GM12878 (cell line): ENCODE measurements around the gene FTO.

ENCODE experiments used
- BHLHE40 ChIP-seq, 2 experiments: fragments of 450-650 bp in 1 of 2; IDR thresholded peaks; 2 replicates each; pipeline ENCODE4 v1.6.1; 2011 to 2017; ENCODE audit warnings: low read depth in 2 of 2, borderline replicate concordance in 1 of 2, improper control_type of control experiment in 1 of 2, low read length in 1 of 2, mild to moderate bottlenecking in 1 of 2
- CBX3 ChIP-seq: fragments of 200-600 bp; sonication (generic); IDR thresholded peaks from 2 replicates; pipeline ENCODE4 v1.6.1; 2016; ENCODE audit warnings: low read depth, borderline replicate concordance
- EP300 ChIP-seq, 2 experiments: fragments of 150-350 bp in 1 of 2; IDR thresholded peaks; 2 replicates each; pipeline ENCODE4 v1.6.1; 2011 to 2012; ENCODE audit warnings: low read depth in 2 of 2, low read length in 2 of 2, borderline replicate concordance in 1 of 2, improper control_type of control experiment in 1 of 2, inconsistent platforms in 1 of 2; ENCODE audit not compliant: control insufficient read depth in 1 of 2
- ESRRA ChIP-seq: IDR thresholded peaks from 2 replicates; pipeline ENCODE4 v1.6.1; 2012; ENCODE audit warnings: mild to moderate bottlenecking, low read length, improper control_type of control experiment
- ETV6 ChIP-seq, 2 experiments: fragments of 450-650 bp in 1 of 2; IDR thresholded peaks in 1 of 2; conservative IDR thresholded peaks in 1 of 2; 2 replicates each; pipeline ENCODE4 v1.6.1; 2014; ENCODE audit warnings: antibody characterized with exemption in 1 of 2, borderline replicate concordance in 1 of 2, low read depth in 1 of 2, mild to moderate bottlenecking in 1 of 2, moderate library complexity in 1 of 2
- JUND ChIP-seq: IDR thresholded peaks from 2 replicates; pipeline ENCODE4 v1.6.1; 2012; ENCODE audit warnings: low read depth, mild to moderate bottlenecking, low read length, improper control_type of control experiment, moderate library complexity
- POLR2A ChIP-seq: IDR thresholded peaks from 2 replicates; pipeline ENCODE4 v1.6.1; 2011; ENCODE audit warnings: low read depth, mild to moderate bottlenecking, low read length
- REST ChIP-seq: IDR thresholded peaks from 2 replicates; pipeline ENCODE4 v1.6.1; 2012; ENCODE audit warnings: mild to moderate bottlenecking, low read depth, low read length
- RFX5 ChIP-seq: IDR thresholded peaks from 2 replicates; pipeline ENCODE4 v1.6.1; 2011; ENCODE audit warnings: low read depth, low read length, improper control_type of control experiment
- SMC3 ChIP-seq: IDR thresholded peaks from 2 replicates; pipeline ENCODE4 v1.6.1; 2011; ENCODE audit warnings: low read length, improper control_type of control experiment, borderline replicate concordance
- YBX1 ChIP-seq: fragments of 450-650 bp; IDR thresholded peaks from 2 replicates; pipeline ENCODE4 v1.6.1; 2016; ENCODE audit warnings: antibody characterized with exemption
- ZNF274 ChIP-seq: IDR thresholded peaks from one replicate; pipeline ENCODE4 v1.8.0; 2011; ENCODE audit not compliant: insufficient read length, insufficient read depth
- TF ChIP-seq, protein P1 (sequence below), 3 experiments: IDR thresholded peaks in 2 of 3; conservative IDR thresholded peaks in 1 of 3; 2 replicates each; pipeline ENCODE4 v1.5.1; 2011; ENCODE audit warnings: low read depth in 3 of 3, low read length in 3 of 3, mild to moderate bottlenecking in 3 of 3, control low read depth in 2 of 3, moderate library complexity in 2 of 3, inconsistent platforms in 1 of 3, mixed read lengths in 1 of 3; ENCODE audit not compliant: control insufficient read depth in 2 of 3, insufficient read depth in 1 of 3; ENCODE audit errors: extremely low read depth in 1 of 3

DNA sequence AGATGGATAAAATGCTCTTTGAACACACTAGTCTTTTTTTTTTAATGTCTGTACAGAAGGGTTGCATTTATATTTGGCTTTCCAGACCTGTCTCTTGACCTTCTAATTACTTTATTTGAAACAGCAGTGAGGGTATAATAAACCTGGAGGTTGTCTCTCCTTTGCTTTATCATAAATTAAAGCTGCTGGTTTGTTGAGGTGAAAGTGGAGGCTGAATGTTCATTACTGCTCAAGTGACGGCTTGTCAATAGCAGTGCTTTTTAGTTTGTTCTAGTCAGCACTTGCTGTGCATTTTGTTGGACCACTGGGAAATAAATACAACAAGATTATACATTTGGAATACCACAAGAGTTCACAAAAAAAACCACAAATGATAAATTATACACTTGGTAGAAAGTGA is 318.4 kb downstream of the FTO start:
- TF ChIP-seq, protein P1, sequence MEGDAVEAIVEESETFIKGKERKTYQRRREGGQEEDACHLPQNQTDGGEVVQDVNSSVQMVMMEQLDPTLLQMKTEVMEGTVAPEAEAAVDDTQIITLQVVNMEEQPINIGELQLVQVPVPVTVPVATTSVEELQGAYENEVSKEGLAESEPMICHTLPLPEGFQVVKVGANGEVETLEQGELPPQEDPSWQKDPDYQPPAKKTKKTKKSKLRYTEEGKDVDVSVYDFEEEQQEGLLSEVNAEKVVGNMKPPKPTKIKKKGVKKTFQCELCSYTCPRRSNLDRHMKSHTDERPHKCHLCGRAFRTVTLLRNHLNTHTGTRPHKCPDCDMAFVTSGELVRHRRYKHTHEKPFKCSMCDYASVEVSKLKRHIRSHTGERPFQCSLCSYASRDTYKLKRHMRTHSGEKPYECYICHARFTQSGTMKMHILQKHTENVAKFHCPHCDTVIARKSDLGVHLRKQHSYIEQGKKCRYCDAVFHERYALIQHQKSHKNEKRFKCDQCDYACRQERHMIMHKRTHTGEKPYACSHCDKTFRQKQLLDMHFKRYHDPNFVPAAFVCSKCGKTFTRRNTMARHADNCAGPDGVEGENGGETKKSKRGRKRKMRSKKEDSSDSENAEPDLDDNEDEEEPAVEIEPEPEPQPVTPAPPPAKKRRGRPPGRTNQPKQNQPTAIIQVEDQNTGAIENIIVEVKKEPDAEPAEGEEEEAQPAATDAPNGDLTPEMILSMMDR (IDR thresholded peaks at IDR 0.05 in 2 of 3, conservative IDR thresholded peaks at IDR 0.05 in 1 of 3; ENCODE audit: control insufficient read depth in 2 of 3, extremely low read depth in 1 of 3, insufficient read depth in 1 of 3, low read depth in 3 of 3, low read length in 3 of 3), result no peak
- TF ChIP-seq ZNF274, result no peak
- no peak for TF ChIP-seq JUND
- TF ChIP-seq EP300 (IDR thresholded peaks at IDR 0.05; ENCODE audit: borderline replicate concordance in 1 of 2, control insufficient read depth in 1 of 2, low read depth in 2 of 2, low read length in 2 of 2), result no peak
- no peak for TF ChIP-seq REST
- TF ChIP-seq RFX5, result no peak
- no peak for TF ChIP-seq ESRRA
- TF ChIP-seq SMC3, result no peak
- no peak for TF ChIP-seq POLR2A
- TF ChIP-seq CBX3, result no peak
- TF ChIP-seq ETV6 (conservative IDR thresholded peaks at IDR 0.05 in 1 of 2, IDR thresholded peaks at IDR 0.05 in 1 of 2; ENCODE audit: borderline replicate concordance in 1 of 2, low read depth in 1 of 2), result no peak
- no peak for TF ChIP-seq BHLHE40 (IDR thresholded peaks at IDR 0.05; ENCODE audit: borderline replicate concordance in 1 of 2, low read depth in 2 of 2, low read length in 1 of 2)
- TF ChIP-seq YBX1, result no peak
